ENCODE results near the gene CFAP45.
A peak's percentile ranks its signal among the peaks of the same experiment; 100 is the strongest.

The CFAP45 gene

GRCh38 chr1:159900086-159900680, at the start of gene CFAP45:
CFAP45 (minus strand) TSS chr1:159900165; CDS start chr1:159900098, 67 bp downstream.
- DNase-seq, result no peak

GRCh38 chr1:159949123-159949522, 49.2 kb upstream of the CFAP45 start:
- DNase-seq, result no peak

GRCh38 chr1:159947942-159948341, 48.0 kb upstream of the CFAP45 start:
- no peak for DNase-seq

GRCh38 chr1:159946242-159947187, 46.5 kb upstream of the CFAP45 start:
- no peak for DNase-seq

GRCh38 chr1:159945483-159946241, 45.7 kb upstream of the CFAP45 start, which contains the start of gene IGSF9:
IGSF9 (minus strand) TSS chr1:159945613; CDS start chr1:159943454, 2,159 bp downstream.
- peak; percentile 83 for DNase-seq

GRCh38 chr1:159944623-159945455, 44.9 kb upstream of the CFAP45 start:
- DNase-seq, result no peak

- DNase-seq, result no peak
These were observed 44.1 kb upstream of the CFAP45 start for GRCh38 chr1:159943908-159944622.

- no peak for DNase-seq
These were observed 43.3 kb upstream of the CFAP45 start for GRCh38 chr1:159943278-159943640.

- DNase-seq, result no peak
These were observed 42.8 kb upstream of the CFAP45 start for GRCh38 chr1:159942632-159943277.

GRCh38 chr1:159941591-159942560, 41.9 kb upstream of the CFAP45 start:
- DNase-seq, result no peak

- no peak for DNase-seq
These were observed 41.2 kb upstream of the CFAP45 start for GRCh38 chr1:159941141-159941540.

GRCh38 chr1:159940006-159940620, 40.1 kb upstream of the CFAP45 start:
- no peak for DNase-seq

GRCh38 chr1:159939678-159940002, 39.7 kb upstream of the CFAP45 start:
- no peak for DNase-seq

- DNase-seq, result no peak
These were observed 39.1 kb upstream of the CFAP45 start for GRCh38 chr1:159938905-159939677.

GRCh38 chr1:159938211-159938852, 38.4 kb upstream of the CFAP45 start:
- no peak for DNase-seq

GRCh38 chr1:159937054-159937750, 37.2 kb upstream of the CFAP45 start:
- DNase-seq, result no peak

- peak; percentile 90 for DNase-seq
These were observed 36.4 kb upstream of the CFAP45 start for GRCh38 chr1:159936273-159936904.

Data from activated T-cell treated with anti-CD3 and anti-CD28 coated beads, Interleukin-2, amount 50 U/mL, for 1 hour (primary cell).